Left kidney (tissue), 2 donors: ENCODE results near the gene NAA15. TPM values are rescaled to one million over a fixed set of nuclear protein-coding genes. Genes with fewer than 3 reads are reported as not detected.
"Not testable (repeated sequence)": the region's sequence is repeated elsewhere in the genome, so short reads cannot be mapped to it uniquely, and the experiment has no call there.

Experiments used
- DNase-seq: peaks from one replicate; pipeline ENCODE4 v3.0.0-alpha.2; 2013
- polyA plus RNA-seq: library from polyadenylated mRNA; unstranded; fragments of 120-200 nt; gene quantifications from one replicate; pipeline ENCODE4 v1.2.1, GENCODE V29; 2013; ENCODE audit not compliant: insufficient read length

NAA15 gene
- polyA plus RNA-seq, 1 donor: 39.0 TPM

DNA sequence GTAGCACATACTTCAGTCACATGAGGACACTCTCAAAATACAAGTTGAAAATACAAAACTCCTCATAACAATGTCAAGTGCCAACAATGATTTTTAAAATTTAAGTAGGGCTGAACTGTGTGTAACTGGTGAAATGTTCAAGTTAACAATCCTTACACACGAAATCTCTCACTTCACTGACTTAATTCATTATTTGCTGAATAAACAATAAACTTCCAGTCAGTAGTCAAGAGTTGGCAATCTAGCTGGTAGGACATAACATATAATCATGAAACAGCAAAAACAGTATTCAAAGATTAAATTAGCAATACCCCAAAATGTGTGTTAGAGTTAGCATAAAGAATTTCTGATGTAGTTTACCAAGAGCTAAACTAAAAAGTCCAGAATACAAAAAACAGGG is 150.7 kb downstream of the NAA15 start:
- no peak for DNase-seq

DNA sequence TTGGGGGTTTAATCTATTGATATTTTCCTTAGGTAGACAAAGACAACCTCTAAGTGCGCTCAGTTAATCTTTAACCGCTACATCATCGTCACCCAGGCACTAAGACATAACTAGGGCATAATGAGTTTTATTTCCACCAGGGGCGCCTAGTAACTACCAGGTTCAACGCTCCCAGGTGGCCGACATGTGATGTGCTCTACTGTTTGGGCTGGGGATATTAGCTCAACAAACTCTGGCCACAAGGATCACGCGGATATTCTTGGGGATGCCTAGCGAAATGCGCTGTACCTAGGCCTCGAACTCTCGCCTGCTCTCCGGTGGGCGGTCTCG is 151.7 kb downstream of the NAA15 start:
- DNase-seq: peak; percentile 57

DNA sequence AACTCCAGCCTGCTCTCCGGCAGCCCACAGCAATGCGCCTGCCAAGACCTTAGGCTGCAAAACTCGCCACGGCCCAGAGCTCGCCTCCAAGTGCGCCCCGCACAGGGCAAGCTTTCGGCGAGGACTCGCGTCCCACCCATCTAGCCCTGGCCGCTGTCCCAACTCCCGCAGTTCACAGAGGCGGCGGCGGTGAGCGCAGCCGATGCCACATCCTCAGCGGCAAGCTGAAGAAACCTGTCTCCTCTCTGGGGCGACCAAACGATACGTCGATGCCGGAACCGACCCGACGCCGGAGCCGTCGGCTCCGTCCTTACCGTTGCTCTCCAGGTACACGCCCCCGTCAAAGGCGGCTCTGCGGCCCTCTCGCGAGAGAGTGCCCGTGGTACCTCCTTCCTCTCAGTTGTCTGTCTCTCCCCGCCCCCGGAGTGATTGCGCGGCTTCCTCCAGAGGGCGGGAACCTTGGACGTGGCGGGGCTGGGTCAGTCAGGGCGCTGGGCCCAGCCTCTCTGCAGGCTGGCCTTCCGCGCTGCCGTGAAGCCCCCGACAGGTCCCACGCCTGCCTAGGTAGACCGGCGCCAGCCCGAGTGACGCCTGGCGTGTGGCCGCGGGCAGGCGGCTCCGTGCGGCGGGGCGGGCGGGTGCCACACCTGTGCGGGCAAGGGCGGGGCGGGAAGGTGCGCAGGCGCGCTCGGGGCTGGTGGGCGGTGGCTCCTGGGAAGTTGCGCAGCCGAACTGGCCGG is 152.2 kb downstream of the NAA15 start:
- peak; percentile 95 for DNase-seq

DNA sequence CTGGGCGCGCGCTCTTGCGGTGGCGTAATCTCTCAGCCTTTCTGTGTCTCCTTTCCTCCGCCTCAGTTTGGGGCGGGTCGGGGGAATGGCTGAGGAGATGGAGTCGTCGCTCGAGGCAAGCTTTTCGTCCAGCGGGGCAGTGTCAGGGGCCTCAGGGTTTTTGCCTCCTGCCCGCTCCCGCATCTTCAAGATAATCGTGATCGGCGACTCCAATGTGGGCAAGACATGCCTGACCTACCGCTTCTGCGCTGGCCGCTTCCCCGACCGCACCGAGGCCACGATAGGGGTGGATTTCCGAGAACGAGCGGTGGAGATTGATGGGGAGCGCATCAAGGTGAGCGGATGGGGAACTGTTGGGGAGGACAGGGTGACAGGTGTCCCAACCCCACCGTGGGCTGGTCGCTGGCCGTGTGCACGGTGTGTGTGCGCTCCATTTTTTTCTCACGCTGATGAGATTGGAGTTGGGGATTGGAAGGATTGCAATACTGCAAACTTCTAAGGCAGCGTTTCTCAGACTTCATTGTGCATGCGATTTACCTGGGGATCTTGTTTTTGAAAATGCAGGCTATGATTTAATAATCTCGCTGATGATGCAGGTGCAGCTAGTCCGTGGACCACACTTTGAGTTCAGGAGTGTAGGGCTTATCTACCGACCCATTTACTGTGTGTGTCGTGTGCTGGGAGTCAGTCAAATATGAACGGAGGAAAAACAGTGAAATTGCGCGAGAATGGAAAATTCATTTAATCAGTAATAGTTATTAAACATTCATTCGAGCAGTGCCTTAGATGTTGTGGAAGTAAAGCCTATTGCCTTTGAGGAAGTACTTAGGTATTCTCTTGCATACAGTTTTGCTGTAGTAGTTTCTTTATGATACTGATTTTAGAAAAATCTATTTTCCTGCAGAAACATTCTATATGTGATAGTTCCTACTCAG is 153.1 kb downstream of the NAA15 start, which contains the start of gene RAB33B:
RAB33B (plus strand) TSS at position 11 of the 935 bp plus-strand sequence; CDS start at position 86, 75 bp downstream.
- no peak for DNase-seq

DNA sequence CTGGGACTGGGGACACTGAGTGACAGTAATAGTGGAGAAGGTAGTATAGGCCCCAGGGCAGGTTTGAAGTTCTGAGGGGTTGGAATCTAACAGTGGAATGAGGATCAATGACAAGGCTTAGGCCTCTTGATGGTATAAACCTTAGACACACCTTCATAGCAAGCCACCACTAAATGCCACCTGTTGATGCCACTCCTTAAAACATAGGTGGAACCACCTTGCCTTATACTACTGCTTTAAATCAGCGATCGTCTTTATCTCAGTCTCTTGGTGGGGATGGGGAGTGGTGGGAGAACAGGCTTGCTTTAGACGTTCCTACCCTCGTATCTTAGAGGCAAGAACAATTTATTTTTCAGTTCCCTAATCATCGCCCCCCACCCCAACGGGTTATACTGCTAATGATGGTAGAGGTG is 153.8 kb downstream of the NAA15 start:
- no peak for DNase-seq

DNA sequence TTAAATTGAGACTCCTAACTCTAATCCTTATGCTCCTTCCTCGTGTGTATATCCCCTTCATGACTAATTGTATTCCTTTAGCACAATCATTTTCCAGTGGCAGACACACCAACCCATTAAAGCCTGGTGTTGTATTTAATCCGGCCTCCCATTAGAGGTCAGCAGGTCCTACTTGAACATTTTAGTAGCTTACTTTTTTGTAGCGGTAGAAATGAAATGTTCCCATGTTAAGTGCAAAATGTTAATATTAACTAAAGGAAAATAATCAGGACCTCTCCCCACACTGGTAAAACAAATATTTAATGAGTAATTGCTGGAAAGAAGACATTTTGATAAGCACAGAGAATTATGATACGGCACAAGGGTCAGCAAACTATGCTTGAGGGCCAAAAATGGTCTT is 156.0 kb downstream of the NAA15 start:
- DNase-seq: no peak

DNA sequence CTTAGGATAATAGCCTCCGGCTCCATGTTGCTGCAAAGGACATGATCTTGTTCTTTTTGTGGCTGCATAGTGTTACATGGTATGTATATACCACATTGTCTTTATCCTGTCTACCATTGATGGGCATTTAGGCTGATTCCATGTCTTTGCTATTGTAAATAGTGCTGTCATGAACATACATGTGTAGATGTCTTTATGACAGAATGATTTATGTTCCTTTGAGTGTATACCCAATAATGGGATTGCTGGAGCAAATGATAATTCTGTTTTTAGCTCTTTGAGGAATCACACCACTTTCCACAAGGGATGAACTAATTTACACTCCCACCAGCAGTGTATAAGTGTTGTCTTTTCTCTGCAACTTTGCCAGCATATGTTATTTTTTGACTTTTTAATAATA is 157.2 kb downstream of the NAA15 start:
- DNase-seq: no peak

DNA sequence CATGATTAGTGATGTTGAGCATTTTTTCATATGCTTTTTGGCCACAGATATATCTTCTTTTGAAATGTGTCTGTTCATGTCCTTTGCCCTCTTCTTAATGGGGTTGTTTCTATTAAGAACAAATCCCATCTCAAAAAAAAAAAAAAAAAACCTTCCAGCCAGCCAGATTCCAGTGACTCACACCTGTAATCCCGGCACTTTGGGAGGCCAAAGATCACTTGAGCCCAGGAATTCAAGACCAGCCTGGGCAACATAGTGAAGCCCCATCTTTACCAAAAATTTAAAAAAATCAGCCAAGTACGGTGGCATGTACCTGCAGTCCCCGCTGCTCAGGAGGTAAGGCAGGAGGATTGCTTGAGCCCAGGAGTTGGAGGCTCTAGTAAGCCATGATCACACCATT is 157.7 kb downstream of the NAA15 start:
- no peak for DNase-seq

DNA sequence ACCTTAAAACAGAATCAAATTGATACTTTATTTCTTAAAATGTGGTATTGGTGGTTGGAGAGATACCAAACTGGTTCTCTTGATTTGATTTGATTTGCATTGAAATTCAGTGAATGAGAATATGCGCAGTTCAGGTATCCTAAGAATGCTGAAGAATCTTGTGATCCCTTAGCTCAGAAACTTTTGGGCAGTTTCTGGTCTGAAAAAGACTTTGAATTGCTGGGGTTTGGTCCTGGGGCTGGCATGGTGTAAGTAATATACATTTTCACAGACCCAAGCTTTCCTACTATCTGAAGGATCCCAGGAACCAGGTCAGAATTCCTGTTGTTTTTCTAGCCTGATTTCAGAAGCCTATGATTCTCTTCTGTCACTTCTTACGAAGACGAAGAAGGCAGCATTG is 159.3 kb downstream of the NAA15 start:
- DNase-seq: no peak

DNA sequence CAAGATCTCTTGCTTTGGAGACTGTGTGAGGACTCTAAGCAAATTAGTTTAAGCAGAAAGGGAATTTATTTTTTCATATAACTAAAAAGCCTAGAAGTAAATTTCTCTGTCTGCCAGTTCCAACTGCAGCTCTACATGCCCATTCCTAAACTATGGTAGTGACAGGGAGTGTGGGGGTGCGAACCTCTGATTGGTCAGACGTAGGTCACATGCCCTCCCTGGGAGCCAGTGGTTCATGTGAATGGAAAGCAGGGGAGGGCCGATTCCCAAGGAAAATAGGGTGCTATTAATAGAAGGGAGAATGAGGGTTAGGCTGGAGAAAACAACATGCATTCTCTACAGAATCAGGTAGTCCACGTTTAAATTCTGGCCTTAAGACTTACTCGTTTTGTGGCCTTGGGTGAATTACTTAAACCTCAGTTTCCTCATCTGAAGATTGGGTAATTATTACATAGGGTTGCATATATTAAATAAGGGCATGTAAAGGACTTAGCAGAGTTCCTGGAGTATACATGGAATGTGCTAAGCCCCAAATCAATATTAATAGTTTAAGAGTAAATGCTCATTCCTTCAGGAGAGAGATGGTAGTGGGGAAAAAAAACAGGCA is 159.8 kb downstream of the NAA15 start:
- DNase-seq: no peak

DNA sequence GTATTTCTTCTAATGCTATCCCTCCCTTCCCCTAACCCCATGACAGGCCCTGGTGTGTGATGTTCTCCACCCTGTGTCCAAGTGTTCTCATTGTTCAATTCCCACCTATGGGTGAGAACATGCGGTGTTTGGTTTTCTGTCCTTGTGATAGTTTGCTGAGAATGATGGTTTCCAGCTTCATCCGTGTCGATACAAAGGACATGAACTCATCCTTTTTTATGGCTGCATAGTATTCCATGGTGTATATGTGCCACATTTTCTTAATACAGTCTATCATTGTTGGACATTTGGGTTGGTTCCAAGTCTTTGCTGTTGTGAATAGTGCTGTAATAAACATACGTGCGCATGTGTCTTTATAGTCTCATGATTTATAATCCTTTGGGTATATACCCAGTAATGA is 163.2 kb downstream of the NAA15 start:
- not testable (repeated sequence) for DNase-seq

DNA sequence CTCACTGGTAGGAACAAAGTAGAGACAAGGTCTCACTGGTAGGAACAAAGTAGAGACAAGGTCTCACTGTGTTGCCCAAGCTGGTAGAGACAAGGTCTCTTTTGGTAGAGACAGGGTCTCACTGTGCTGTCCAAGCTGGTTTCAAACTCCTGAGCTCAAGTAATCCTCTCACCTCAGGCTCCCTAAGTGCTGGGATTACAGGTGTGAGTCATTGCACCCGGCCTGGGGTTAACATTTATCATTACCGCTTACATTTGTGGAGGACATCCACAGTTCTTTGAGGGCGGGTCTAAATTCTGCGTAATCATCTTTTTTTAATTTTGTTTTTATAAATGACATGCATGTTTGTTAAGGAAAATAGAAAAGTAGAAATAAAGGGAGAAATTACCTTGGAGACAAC is 164.6 kb downstream of the NAA15 start:
- DNase-seq: no peak

DNA sequence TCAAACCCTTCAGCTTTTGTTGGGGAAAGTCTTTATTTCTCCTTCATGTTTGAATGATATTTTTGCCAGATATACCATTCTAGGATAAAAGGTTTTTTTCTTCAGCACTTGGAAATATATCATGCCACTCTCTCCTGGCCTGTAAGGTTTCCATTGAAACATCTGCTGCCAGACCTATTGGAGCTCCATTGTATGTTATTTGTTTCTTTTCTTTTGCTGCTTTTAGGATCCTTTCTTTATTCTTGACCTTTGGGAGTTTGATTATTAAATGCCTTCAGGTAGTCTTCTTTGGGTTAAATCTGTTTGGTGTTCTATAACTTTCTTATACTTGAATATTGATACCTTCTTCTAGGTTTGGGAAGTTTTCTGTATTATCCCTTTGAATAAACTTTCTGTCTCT is 167.5 kb downstream of the NAA15 start:
- DNase-seq: not testable (repeated sequence)

DNA sequence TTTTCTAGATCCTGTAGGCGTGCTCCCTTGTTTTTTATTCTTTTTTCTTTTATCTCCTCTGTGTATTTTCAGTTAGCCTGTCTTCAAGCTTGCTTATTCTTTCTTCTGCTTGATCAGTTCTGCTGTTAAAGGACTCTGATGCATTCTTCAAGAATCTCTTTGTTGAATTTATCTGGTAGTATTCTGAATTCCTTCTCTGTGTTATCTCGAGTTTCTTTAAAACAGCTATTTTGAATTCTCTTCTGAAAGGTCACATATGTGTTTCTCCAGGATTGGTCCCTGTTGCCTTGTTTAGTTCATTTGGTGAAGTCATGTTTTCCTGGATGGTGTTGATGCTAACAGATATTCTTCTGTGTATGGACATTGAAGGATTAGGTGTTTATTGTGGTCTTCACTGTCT is 167.9 kb downstream of the NAA15 start:
- DNase-seq: no peak

Other genes with a start within 250 kb of the NAA15 start
- 73.0 TPM for gene ELF2, start 124.3 kb upstream of the NAA15 start, polyA plus RNA-seq
- 0.38 TPM for gene MGARP, start 21.3 kb upstream of the NAA15 start, polyA plus RNA-seq
- 86.9 TPM for gene NDUFC1, start 972 bp downstream of the NAA15 start, polyA plus RNA-seq
- 10.5 TPM for gene RAB33B, start 152.6 kb downstream of the NAA15 start, polyA plus RNA-seq